Glomerular visceral epithelial cell (primary cell): Measurements from ENCODE around the gene KCTD12.

Experiments
- DNase-seq: peaks from one replicate; pipeline ENCODE4 v3.0.0-alpha.2; 2016; ENCODE audit errors: extremely low spot score

The KCTD12 gene

GRCh38 chr13:76853921-76854608 lies 32.1 kb downstream of the KCTD12 start:
- no peak for DNase-seq

DNA sequence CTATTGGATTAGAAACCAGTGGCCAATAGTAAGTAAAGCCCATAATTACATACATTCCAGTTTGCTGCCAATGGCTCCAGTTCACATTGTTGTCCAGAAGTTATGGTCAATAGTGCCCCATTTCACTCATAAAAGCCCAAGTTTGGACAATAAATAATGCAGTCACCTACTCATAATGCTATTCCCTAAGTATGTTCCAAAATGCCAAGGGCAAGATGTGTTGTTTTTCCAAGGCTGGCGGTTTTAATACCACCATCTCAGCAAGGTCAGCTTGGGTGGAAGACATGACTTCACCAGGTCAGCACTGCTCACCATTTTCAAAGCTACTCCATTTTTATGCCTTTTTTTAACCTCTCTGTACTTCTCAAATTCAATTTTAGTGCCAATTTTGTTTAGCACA lies 32.7 kb downstream of the KCTD12 start:
- no peak for DNase-seq

DNA sequence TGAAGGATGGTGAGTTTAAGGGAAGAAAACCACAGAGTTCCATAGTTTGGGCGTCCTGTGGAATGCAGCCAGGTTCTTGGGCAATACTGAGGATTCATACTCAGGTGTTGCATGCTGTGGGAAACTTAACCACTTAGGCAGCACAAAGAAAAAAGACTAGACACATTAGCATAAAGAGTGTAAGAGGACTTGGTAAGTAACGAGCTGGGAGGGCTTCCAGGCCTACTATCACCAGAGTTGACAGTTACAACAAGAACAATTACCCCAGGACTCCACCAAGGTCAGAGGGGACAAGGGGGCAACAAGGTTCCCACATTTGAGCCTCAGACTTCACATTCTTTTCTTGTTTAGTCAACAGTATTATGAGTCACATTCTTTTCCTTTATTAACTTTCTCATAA lies 33.2 kb downstream of the KCTD12 start:
- peak; percentile 51 for DNase-seq

DNA sequence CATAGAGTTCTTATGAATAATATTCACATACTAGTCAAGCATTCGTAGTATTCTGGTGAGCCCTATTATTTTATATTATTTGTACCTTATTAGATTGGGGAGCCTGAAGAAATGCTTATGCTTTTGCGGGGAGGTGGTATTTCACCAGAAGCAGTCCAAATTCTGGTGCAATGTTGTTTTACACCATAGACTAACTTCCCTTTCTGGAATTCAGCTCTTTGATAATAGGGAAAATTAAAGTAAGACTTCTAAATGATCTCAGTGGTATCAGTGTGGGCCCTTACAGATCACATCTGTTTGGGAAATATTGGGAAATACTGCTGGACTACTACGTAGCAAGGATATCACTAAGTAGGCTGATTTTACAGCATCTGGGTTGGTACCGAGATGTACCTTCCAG lies 34.2 kb downstream of the KCTD12 start:
- no peak for DNase-seq

- DNase-seq: no peak
These were observed 36.7 kb downstream of the KCTD12 start for GRCh38 chr13:76849493-76849892.

DNA sequence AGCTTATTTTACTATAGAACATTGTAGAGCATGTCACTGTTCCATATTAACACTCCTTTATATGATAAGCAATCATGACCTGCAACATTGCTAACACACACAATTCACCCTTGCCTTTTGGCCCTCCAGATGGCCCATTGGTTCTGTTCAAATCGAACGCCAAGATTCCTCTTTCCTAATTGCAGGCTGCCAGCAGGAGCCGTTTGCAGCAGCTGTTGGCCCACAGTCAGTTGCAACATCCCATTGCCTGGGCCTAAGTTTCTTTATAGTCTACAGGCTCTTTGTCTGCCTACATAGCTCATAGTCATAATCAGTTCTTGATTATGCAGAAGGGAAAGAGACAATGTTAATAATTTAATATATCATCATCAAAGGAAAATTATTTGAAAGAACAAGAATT lies 37.6 kb downstream of the KCTD12 start:
- DNase-seq: no peak

DNA sequence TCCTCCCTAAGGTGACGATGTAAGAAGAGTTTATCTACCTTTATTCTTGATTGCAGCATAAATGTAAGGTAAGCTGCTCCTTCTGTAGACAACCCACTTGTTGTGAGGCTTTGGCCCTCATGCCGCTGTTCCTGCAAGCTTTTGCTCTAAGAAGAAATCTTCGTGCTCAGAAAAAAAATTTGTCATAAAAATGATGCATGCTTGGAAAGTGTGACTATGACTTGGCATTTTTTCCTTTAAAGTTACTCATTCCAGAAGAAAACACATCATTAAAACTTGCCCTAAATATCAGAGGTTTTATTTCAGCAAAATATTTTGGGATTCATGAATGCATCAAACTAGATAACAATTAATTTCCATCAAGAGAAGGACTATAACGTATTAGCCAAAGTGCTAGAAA lies 39.8 kb downstream of the KCTD12 start:
- DNase-seq: no peak

DNA sequence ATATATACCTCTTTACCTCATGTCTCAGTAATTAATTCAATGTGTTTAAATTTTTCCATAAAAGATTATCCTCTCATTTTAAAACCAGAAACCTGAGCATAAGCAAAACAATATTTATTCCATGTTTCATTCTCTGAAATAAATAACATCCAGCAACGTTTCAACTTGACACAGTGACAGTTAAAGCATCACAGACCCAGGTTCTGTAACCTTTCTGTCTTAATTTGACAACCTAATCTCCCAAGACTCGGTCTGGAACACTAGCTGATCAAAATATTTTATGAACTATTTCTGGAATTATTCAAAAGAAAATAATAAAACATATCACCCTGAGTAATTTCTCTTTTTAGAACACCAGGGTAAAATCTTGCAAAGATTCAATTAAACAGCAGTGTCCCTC lies 40.3 kb downstream of the KCTD12 start:
- DNase-seq: no peak

DNA sequence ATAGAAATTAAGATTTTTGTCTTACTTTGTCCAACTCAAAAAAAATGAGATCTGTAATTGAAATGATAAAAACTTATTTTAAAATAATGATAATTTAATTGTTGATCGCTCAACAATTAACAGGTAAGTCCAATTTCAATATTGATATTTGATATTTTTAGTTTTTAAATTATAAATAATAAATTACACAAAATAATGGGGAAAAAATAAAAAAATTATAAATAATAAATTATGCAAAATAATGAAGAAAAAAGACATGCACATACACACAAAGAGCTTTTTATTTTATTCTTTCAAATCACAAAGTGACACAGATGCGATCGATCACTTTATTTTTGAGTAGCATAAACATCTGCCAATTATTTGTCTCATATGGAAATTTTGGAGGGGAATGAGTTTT lies 40.8 kb downstream of the KCTD12 start:
- DNase-seq: no peak

DNA sequence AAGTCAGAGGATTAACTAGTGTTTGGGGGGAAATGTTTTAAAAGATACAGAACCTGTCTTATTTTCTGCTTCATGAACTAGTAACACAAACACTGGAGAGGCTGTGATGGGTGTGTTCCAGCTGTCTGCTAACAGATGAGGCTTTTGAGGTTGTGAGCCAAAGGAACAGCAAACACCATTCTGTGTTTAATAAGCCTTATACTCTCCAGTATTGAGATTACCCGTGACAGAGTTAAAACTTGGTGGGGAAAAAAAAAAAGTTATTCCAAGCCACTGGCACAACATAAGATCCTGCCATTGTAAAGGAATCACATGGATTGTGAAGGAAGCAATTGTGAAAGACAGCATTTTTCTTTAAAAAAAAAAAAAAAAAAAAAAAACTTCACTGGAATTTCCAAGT lies 48.4 kb downstream of the KCTD12 start:
- no peak for DNase-seq

DNA sequence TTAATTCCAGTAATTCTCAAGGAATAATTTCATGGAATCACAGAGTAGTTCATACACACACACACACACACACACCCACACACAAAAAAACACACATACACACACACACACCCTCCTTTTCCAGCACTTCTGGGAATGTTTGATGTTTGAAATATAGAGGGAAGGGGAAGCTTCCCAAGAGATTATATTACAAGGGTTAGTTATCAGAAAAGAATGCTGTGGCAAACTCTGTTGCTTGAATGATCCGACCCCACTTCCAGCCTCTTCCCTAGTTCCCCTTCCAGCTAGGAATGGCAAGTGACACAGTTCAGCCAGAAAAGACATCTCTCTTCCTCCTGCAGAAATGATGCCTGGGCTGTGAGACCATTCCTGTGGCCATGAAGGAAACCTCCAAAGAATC lies 49.9 kb downstream of the KCTD12 start:
- DNase-seq: peak; percentile 40

GRCh38 chr13:76833441-76833954 lies 52.7 kb downstream of the KCTD12 start:
- no peak for DNase-seq

DNA sequence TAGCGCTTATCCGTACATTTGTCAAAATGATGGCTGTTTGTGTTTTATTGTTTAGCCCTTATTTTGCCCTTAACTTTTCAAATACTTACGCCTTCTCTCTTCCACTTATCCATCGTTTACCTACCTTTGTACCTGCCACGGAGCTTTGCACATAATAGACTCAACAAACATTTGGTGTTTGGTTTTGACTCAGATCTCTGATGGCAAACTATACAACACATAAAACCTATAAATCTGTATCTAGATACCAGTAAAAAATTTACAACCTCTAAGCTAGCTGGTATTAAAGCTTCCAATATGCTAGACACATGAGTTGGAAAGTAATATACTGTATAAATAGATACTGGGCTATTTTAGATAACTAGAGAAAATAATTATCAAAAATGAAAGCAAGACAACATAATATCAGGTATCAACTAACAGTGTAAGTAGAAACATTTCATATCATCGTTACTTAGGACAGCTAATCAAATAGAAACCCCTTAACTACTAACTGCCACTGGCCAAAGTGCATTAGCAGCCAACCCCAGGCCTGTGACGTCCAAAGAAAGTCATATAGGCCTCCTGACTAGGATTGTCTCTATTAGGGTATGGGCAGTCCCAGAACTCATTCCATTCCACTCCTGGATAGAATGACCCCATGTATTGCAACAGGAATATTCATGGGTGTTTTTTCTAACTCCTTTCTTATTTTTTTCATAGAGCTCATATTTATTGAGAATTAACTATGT lies 53.8 kb downstream of the KCTD12 start:
- no peak for DNase-seq

DNA sequence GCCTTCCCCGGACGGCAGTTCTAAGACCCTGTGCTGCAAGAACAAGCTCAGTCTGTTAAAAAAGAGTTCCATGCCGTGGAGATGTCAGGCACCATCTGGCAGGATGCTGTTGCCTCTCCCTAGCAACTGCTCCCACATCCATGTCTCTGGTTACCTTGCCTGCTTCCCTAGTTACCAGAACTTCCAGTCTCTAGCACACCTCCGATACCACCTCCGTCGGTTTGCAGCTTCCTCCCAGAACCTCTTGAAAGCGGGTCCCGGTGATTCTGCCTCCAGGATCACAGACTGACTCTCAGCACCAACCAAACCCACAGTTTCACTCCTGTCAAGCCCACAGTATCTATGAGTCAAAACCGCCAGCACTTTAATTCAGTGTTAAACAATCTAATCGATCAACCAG lies 55.4 kb downstream of the KCTD12 start:
- no peak for DNase-seq
